ENCODE results near the gene TMEM106A.
"Not testable (repeated sequence)": the region's sequence is repeated elsewhere in the genome, so short reads cannot be mapped to it uniquely, and the experiment has no call there.

The TMEM106A gene

GRCh38 chr17:43211480-43212402 is at the start of gene TMEM106A:
Gene TMEM106A (plus strand): TSS chr17:43211875. CDS start chr17:43213042, 1,167 bp downstream.
- peak; percentile 72 for DNase-seq

- DNase-seq, result not testable (repeated sequence)
Observed at GRCh38 chr17:43165971-43166370, 45.7 kb upstream of the TMEM106A start.

- no peak for DNase-seq
Observed at GRCh38 chr17:43169561-43170139, 42.0 kb upstream of the TMEM106A start.

- DNase-seq, result peak; percentile 91
Observed at GRCh38 chr17:43170140-43170765, 41.4 kb upstream of the TMEM106A start.

- DNase-seq, result peak; percentile 98
Observed at GRCh38 chr17:43170766-43171585, 40.7 kb upstream of the TMEM106A start, which contains the start of gene NBR1. Gene NBR1 (plus strand): TSS chr17:43171214. CDS start chr17:43175800, 4,586 bp downstream.

- DNase-seq, result peak; percentile 17
Observed at GRCh38 chr17:43171586-43172487, 39.8 kb upstream of the TMEM106A start.

- DNase-seq, result no peak
Observed at GRCh38 chr17:43175213-43176118, 36.2 kb upstream of the TMEM106A start.

GRCh38 chr17:43176119-43176570 is 35.5 kb upstream of the TMEM106A start:
- DNase-seq, result no peak

GRCh38 chr17:43183921-43184320 is 27.8 kb upstream of the TMEM106A start:
- no peak for DNase-seq

- DNase-seq, result not testable (repeated sequence)
Observed at GRCh38 chr17:43186656-43187055, 25.0 kb upstream of the TMEM106A start.

- no peak for DNase-seq
Observed at GRCh38 chr17:43193251-43193650, 18.4 kb upstream of the TMEM106A start.

- no peak for DNase-seq
Observed at GRCh38 chr17:43199633-43200032, 12.0 kb upstream of the TMEM106A start.

- peak; percentile 17 for DNase-seq
Observed at GRCh38 chr17:43200127-43200526, 11.5 kb upstream of the TMEM106A start.

GRCh38 chr17:43203013-43203412 is 8.7 kb upstream of the TMEM106A start:
- DNase-seq, result not testable (repeated sequence)

GRCh38 chr17:43210576-43210975 is 1.1 kb upstream of the TMEM106A start:
- no peak for DNase-seq

- DNase-seq, result no peak
Observed at GRCh38 chr17:43211123-43211479, 574 bp upstream of the TMEM106A start.

GRCh38 chr17:43212641-43213490 is 1.2 kb downstream of the TMEM106A start:
- no peak for DNase-seq

GRCh38 chr17:43213545-43213944 is 1.9 kb downstream of the TMEM106A start:
- DNase-seq, result no peak

- DNase-seq, result no peak
Observed at GRCh38 chr17:43215341-43215740, 3.7 kb downstream of the TMEM106A start.

Data from retina (tissue), 1 donor.